Neural progenitor cell (in vitro differentiated cells): ENCODE measurements around the gene POMT2. TPM values are rescaled to one million over a fixed set of nuclear protein-coding genes. Genes with fewer than 3 reads are reported as not detected.

Experiments used
- DNase-seq: peaks from one replicate; pipeline ENCODE4 v3.0.0-alpha.2; 2016; ENCODE audit warnings: low spot score
- H2AFZ ChIP-seq: fragments of 200-600 bp; sonication (generic); replicated peaks from 2 replicates; pipeline ENCODE4 v1.6.1; 2016; ENCODE audit warnings: antibody characterized with exemption
- H3F3A ChIP-seq: fragments of 200-600 bp; sonication (generic); 2 replicates; pipeline ENCODE4 v1.6.1; 2016; ENCODE audit warnings: antibody characterized with exemption, low read depth
- H3K27ac ChIP-seq: fragments of 200-600 bp; sonication (generic); 2 replicates; pipeline ENCODE4 v1.5.1; 2016; ENCODE audit warnings: mild to moderate bottlenecking
- H3K27me3 ChIP-seq: fragments of 200-600 bp; sonication (generic); 2 replicates; pipeline ENCODE4 v1.6.1; 2016; ENCODE audit warnings: mild to moderate bottlenecking, moderate library complexity
- H3K36me3 ChIP-seq: fragments of 200-600 bp; sonication (generic); 2 replicates; pipeline ENCODE4 v1.5.1; 2016
- H3K4me1 ChIP-seq: fragments of 200-600 bp; sonication (generic); 2 replicates; pipeline ENCODE4 v1.6.1; 2016; ENCODE audit warnings: mixed run types
- H3K4me2 ChIP-seq: fragments of 200-600 bp; sonication (generic); 2 replicates; pipeline ENCODE4 v1.6.1; 2016
- H3K4me3 ChIP-seq: fragments of 200-600 bp; sonication (generic); 2 replicates; pipeline ENCODE4 v1.5.1; 2016
- H3K79me2 ChIP-seq: fragments of 200-600 bp; sonication (generic); 2 replicates; pipeline ENCODE4 v1.6.1; 2016; ENCODE audit warnings: low read depth
- H3K9ac ChIP-seq: fragments of 200-600 bp; sonication (generic); 2 replicates; pipeline ENCODE4 v1.6.1; 2016
- H3K9me3 ChIP-seq: fragments of 200-600 bp; sonication (generic); 2 replicates; pipeline ENCODE4 v1.5.1; 2016; ENCODE audit warnings: low read depth
- H4K20me1 ChIP-seq: fragments of 200-600 bp; sonication (generic); 2 replicates; pipeline ENCODE4 v1.6.1; 2016; ENCODE audit warnings: low read depth
- H3K27ac Mint-ChIP-seq: 3 replicates; pipeline ENCODE4 v1.8.0; 2021; ENCODE audit warnings: mixed read lengths
- H3K27me3 Mint-ChIP-seq: 2 replicates; pipeline ENCODE4 v1.8.0; 2022; ENCODE audit warnings: low read depth, mild to moderate bottlenecking, inconsistent platforms, moderate library complexity, mixed read lengths; ENCODE audit not compliant: insufficient read depth
- H3K36me3 Mint-ChIP-seq: 3 replicates; pipeline ENCODE4 v1.8.0; 2021; ENCODE audit warnings: mixed read lengths
- H3K4me1 Mint-ChIP-seq: 3 replicates; pipeline ENCODE4 v1.8.0; 2021; ENCODE audit warnings: mixed read lengths
- H3K4me3 Mint-ChIP-seq: 3 replicates; pipeline ENCODE4 v1.8.0; 2021; ENCODE audit warnings: mild to moderate bottlenecking, moderate library complexity, mixed read lengths
- H3K9me3 Mint-ChIP-seq: 3 replicates; pipeline ENCODE4 v1.8.0; 2020; ENCODE audit warnings: mixed read lengths
- CTCF ChIP-seq: fragments of 200-600 bp; sonication (generic); IDR thresholded peaks from 2 replicates; pipeline ENCODE4 v1.5.1; 2017; ENCODE audit warnings: antibody characterized with exemption, mild to moderate bottlenecking
- EZH2 ChIP-seq: fragments of 200-600 bp; sonication (generic); IDR thresholded peaks from 2 replicates; pipeline ENCODE4 v1.6.1; 2017; ENCODE audit warnings: antibody characterized with exemption, mild to moderate bottlenecking, moderate library complexity
- EZH2phosphoT487 ChIP-seq: fragments of 200-600 bp; sonication (generic); IDR thresholded peaks from 2 replicates; pipeline ENCODE4 v1.6.1; 2017; ENCODE audit warnings: antibody characterized with exemption
- total RNA-seq: library from RNA; depleted of rRNA; stranded (reverse); fragments of >200 nt; gene quantifications from 2 replicates; pipeline ENCODE4 v1.2.3, GENCODE V29; 2015; ENCODE audit warnings: low replicate concordance

POMT2 gene
- total RNA-seq, 1 donor from 2014 or later, result 6.2 TPM

- no peak overlapping the region for H3K27ac Mint-ChIP-seq
- Histone ChIP-seq H3K27ac (no peak overlapping the region), H3K27me3 (no peaks in the 10 kb centered on the region), H4K20me1 (peaks cover 4% of the 10 kb centered on the region), H3K4me1 (peaks cover 18% of the 10 kb centered on the region), H3K9me3 (no peaks in the 10 kb centered on the region), H3F3A (peaks cover 9% of the 10 kb centered on the region), H3K36me3 (no peaks in the 10 kb centered on the region), H3K4me2 (no peak overlapping the region), H3K4me3 (no peak overlapping the region), H3K9ac (no peak overlapping the region), H3K79me2 (no peaks in the 10 kb centered on the region), H2AFZ (no peak overlapping the region)
- no peaks in the 10 kb centered on the region for H3K9me3 Mint-ChIP-seq
- no peak overlapping the region for H3K4me3 Mint-ChIP-seq
- peaks cover 31% of the 10 kb centered on the region for H3K4me1 Mint-ChIP-seq
- no peak for DNase-seq
- H3K27me3 Mint-ChIP-seq, result no peaks in the 10 kb centered on the region
- peaks cover 17% of the 10 kb centered on the region for H3K36me3 Mint-ChIP-seq
- TF ChIP-seq EZH2, result no peak
- TF ChIP-seq EZH2phosphoT487, result no peak
- no peak for TF ChIP-seq CTCF
These were observed 17.1 kb downstream of the POMT2 start for GRCh38 chr14:77303417-77304156.

GRCh38 chr14:77302926-77303325 is 17.8 kb downstream of the POMT2 start:
- no peak overlapping the region for H3K27ac Mint-ChIP-seq
- Histone ChIP-seq H3K9me3 (no peaks in the 10 kb centered on the region), H3K9ac (no peak overlapping the region), H4K20me1 (peaks cover 4% of the 10 kb centered on the region), H3F3A (peaks cover 9% of the 10 kb centered on the region), H3K4me2 (no peak overlapping the region), H3K4me3 (no peak overlapping the region), H2AFZ (no peak overlapping the region), H3K36me3 (no peaks in the 10 kb centered on the region), H3K27me3 (no peaks in the 10 kb centered on the region), H3K27ac (no peak overlapping the region), H3K4me1 (peaks cover 18% of the 10 kb centered on the region), H3K79me2 (no peaks in the 10 kb centered on the region)
- TF ChIP-seq EZH2phosphoT487 (no peak), CTCF (no peak), EZH2 (no peak)
- H3K9me3 Mint-ChIP-seq, result no peaks in the 10 kb centered on the region
- H3K27me3 Mint-ChIP-seq, result no peaks in the 10 kb centered on the region
- DNase-seq, result no peak
- H3K36me3 Mint-ChIP-seq, result peaks cover 18% of the 10 kb centered on the region
- peaks cover 27% of the 10 kb centered on the region for H3K4me1 Mint-ChIP-seq
- no peak overlapping the region for H3K4me3 Mint-ChIP-seq

GRCh38 chr14:77301103-77301502 is 19.6 kb downstream of the POMT2 start:
- H3K4me1 ChIP-seq, result peaks cover 4% of the 10 kb centered on the region
- H3K4me3 ChIP-seq, result no peak overlapping the region
- Mint-ChIP-seq H3K9me3 (no peaks in the 10 kb centered on the region), H3K4me3 (no peak overlapping the region), H3K36me3 (peaks cover 30% of the 10 kb centered on the region), H3K27ac (no peak overlapping the region), H3K4me1 (peaks cover 10% of the 10 kb centered on the region), H3K27me3 (no peaks in the 10 kb centered on the region)
- H3K9me3 ChIP-seq, result no peaks in the 10 kb centered on the region
- H3K79me2 ChIP-seq, result no peaks in the 10 kb centered on the region
- H3K36me3 ChIP-seq, result no peaks in the 10 kb centered on the region
- H3K27me3 ChIP-seq, result no peaks in the 10 kb centered on the region
- no peak overlapping the region for H2AFZ ChIP-seq
- DNase-seq, result peak; percentile 84
- TF ChIP-seq EZH2phosphoT487, result no peak
- peak; percentile 84 for TF ChIP-seq CTCF
- H3K9ac ChIP-seq, result no peak overlapping the region
- H3F3A ChIP-seq, result no peaks in the 10 kb centered on the region
- no peak overlapping the region for H3K4me2 ChIP-seq
- H4K20me1 ChIP-seq, result peaks cover 4% of the 10 kb centered on the region
- H3K27ac ChIP-seq, result no peak overlapping the region
